H1 (cell line): Measurements from ENCODE around the gene EPB41L3. TPM values are rescaled to one million over a fixed set of nuclear protein-coding genes. Genes with fewer than 3 reads are reported as not detected.

Experiments
- RFX5 ChIP-seq: IDR thresholded peaks from 2 replicates; pipeline ENCODE4 v1.6.1; 2011; ENCODE audit warnings: low read depth, low read length, improper control_type of control experiment, borderline replicate concordance
- RXRA ChIP-seq: IDR thresholded peaks from 2 replicates; pipeline ENCODE4 v1.6.1; 2011; ENCODE audit warnings: low read depth, mild to moderate bottlenecking, low read length, moderate library complexity; ENCODE audit not compliant: insufficient read depth
- polyA plus RNA-seq, 7 experiments: library from polyadenylated mRNA; depleted of rRNA in 3 of 7; stranded (reverse) in 5 of 7; unstranded in 2 of 7; fragments of >200 nt in 5 of 7; fragments of 200-250 nt in 2 of 7; gene quantifications; 1 replicate in 5 of 7; 2 replicates in 1 of 7; 4 replicates in 1 of 7; pipeline versions ENCODE4 v1.2.1 to v1.2.3, GENCODE V29; 2011 to 2013; ENCODE audit warnings: missing spikeins in 2 of 7, mixed read lengths in 2 of 7
- total RNA-seq: library from RNA; stranded (reverse); fragmentation: NEBNext Ultra II Directional; extraction: Animal tissue kit (Norgen Biotek cat#: 25700); gene quantifications from 2 replicates; pipeline ENCODE4 v1.2.1, GENCODE V29; 2021
- TF ChIP-seq, protein P1 (sequence below): fragments of 300-600 bp; sonication (generic); IDR thresholded peaks from 2 replicates; pipeline ENCODE4 v1.7.1; 2012; ENCODE audit warnings: low read length, moderate library complexity, mild to moderate bottlenecking, inconsistent platforms; ENCODE audit not compliant: insufficient replicate concordance

EPB41L3 gene
- total and polyA plus RNA-seq, 2 of the 8 experiments (the other 6 are each of a cell fraction or from before 2014, with no cell fraction given), result 7.9 to 16.1 TPM

DNA sequence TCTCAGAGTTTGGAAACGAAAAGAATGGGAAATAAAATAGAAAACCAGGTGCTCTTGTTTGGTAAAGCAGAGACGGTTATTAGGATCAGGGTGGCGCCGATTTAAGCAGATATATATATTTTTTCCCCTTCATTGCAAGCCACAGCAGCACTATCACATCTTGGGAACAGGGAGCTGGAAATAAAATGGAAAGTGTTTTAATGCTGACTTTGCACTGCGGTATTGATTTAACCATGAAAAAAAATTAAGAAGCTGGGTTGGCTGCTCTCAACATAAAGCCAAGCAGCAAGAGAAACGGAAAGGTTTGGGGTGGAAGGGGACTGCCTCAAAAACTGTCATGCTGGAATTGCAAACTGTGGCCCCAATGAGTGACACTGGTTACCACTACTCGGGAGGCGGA, 145.5 kb downstream of the EPB41L3 start (continued):
- TF ChIP-seq RFX5, result no peak
- TF ChIP-seq, protein P1, sequence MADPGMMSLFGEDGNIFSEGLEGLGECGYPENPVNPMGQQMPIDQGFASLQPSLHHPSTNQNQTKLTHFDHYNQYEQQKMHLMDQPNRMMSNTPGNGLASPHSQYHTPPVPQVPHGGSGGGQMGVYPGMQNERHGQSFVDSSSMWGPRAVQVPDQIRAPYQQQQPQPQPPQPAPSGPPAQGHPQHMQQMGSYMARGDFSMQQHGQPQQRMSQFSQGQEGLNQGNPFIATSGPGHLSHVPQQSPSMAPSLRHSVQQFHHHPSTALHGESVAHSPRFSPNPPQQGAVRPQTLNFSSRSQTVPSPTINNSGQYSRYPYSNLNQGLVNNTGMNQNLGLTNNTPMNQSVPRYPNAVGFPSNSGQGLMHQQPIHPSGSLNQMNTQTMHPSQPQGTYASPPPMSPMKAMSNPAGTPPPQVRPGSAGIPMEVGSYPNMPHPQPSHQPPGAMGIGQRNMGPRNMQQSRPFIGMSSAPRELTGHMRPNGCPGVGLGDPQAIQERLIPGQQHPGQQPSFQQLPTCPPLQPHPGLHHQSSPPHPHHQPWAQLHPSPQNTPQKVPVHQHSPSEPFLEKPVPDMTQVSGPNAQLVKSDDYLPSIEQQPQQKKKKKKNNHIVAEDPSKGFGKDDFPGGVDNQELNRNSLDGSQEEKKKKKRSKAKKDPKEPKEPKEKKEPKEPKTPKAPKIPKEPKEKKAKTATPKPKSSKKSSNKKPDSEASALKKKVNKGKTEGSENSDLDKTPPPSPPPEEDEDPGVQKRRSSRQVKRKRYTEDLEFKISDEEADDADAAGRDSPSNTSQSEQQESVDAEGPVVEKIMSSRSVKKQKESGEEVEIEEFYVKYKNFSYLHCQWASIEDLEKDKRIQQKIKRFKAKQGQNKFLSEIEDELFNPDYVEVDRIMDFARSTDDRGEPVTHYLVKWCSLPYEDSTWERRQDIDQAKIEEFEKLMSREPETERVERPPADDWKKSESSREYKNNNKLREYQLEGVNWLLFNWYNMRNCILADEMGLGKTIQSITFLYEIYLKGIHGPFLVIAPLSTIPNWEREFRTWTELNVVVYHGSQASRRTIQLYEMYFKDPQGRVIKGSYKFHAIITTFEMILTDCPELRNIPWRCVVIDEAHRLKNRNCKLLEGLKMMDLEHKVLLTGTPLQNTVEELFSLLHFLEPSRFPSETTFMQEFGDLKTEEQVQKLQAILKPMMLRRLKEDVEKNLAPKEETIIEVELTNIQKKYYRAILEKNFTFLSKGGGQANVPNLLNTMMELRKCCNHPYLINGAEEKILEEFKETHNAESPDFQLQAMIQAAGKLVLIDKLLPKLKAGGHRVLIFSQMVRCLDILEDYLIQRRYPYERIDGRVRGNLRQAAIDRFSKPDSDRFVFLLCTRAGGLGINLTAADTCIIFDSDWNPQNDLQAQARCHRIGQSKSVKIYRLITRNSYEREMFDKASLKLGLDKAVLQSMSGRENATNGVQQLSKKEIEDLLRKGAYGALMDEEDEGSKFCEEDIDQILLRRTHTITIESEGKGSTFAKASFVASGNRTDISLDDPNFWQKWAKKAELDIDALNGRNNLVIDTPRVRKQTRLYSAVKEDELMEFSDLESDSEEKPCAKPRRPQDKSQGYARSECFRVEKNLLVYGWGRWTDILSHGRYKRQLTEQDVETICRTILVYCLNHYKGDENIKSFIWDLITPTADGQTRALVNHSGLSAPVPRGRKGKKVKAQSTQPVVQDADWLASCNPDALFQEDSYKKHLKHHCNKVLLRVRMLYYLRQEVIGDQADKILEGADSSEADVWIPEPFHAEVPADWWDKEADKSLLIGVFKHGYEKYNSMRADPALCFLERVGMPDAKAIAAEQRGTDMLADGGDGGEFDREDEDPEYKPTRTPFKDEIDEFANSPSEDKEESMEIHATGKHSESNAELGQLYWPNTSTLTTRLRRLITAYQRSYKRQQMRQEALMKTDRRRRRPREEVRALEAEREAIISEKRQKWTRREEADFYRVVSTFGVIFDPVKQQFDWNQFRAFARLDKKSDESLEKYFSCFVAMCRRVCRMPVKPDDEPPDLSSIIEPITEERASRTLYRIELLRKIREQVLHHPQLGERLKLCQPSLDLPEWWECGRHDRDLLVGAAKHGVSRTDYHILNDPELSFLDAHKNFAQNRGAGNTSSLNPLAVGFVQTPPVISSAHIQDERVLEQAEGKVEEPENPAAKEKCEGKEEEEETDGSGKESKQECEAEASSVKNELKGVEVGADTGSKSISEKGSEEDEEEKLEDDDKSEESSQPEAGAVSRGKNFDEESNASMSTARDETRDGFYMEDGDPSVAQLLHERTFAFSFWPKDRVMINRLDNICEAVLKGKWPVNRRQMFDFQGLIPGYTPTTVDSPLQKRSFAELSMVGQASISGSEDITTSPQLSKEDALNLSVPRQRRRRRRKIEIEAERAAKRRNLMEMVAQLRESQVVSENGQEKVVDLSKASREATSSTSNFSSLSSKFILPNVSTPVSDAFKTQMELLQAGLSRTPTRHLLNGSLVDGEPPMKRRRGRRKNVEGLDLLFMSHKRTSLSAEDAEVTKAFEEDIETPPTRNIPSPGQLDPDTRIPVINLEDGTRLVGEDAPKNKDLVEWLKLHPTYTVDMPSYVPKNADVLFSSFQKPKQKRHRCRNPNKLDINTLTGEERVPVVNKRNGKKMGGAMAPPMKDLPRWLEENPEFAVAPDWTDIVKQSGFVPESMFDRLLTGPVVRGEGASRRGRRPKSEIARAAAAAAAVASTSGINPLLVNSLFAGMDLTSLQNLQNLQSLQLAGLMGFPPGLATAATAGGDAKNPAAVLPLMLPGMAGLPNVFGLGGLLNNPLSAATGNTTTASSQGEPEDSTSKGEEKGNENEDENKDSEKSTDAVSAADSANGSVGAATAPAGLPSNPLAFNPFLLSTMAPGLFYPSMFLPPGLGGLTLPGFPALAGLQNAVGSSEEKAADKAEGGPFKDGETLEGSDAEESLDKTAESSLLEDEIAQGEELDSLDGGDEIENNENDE, result no peak
- no peak for TF ChIP-seq RXRA
